Measurements from ENCODE around the gene FADS1.

FADS1 gene

GRCh38 chr11:61817471-61818202 lies 834 bp upstream of the FADS1 start:
- DNase-seq: no peak

- DNase-seq: peak; percentile 38
These were observed 740 bp downstream of the FADS1 start for GRCh38 chr11:61815790-61816735.

GRCh38 chr11:61814958-61815789 lies 1.6 kb downstream of the FADS1 start:
- DNase-seq: peak; percentile 94

GRCh38 chr11:61814247-61814957 lies 2.4 kb downstream of the FADS1 start:
- DNase-seq: peak; percentile 67

GRCh38 chr11:61812736-61813411 lies 3.9 kb downstream of the FADS1 start:
- no peak for DNase-seq

GRCh38 chr11:61811831-61812230 lies 5.0 kb downstream of the FADS1 start:
- no peak for DNase-seq

GRCh38 chr11:61810671-61811175 lies 6.1 kb downstream of the FADS1 start:
- no peak for DNase-seq

GRCh38 chr11:61806785-61807184 lies 10.0 kb downstream of the FADS1 start:
- no peak for DNase-seq

GRCh38 chr11:61805146-61805545 lies 11.7 kb downstream of the FADS1 start:
- DNase-seq: no peak

GRCh38 chr11:61803889-61804647 lies 12.7 kb downstream of the FADS1 start:
- no peak for DNase-seq

GRCh38 chr11:61802605-61803004 lies 14.2 kb downstream of the FADS1 start:
- DNase-seq: no peak

GRCh38 chr11:61800331-61801281 lies 16.2 kb downstream of the FADS1 start:
- no peak for DNase-seq

- no peak for DNase-seq
These were observed 17.0 kb downstream of the FADS1 start for GRCh38 chr11:61799665-61800284.

GRCh38 chr11:61797263-61797944 lies 19.4 kb downstream of the FADS1 start:
- DNase-seq: peak; percentile 61

- no peak for DNase-seq
These were observed 20.8 kb downstream of the FADS1 start for GRCh38 chr11:61795876-61796526.

GRCh38 chr11:61795459-61795858 lies 21.3 kb downstream of the FADS1 start:
- no peak for DNase-seq

- no peak for DNase-seq
These were observed 22.2 kb downstream of the FADS1 start for GRCh38 chr11:61794579-61794978.

GRCh38 chr11:61793829-61794204 lies 23.0 kb downstream of the FADS1 start:
- DNase-seq: no peak

Measured in NCI-H748 treated with DMSO at 0.1 percent for 48 hours (cell line).